ENCODE data around the gene XG.

XG gene

DNA sequence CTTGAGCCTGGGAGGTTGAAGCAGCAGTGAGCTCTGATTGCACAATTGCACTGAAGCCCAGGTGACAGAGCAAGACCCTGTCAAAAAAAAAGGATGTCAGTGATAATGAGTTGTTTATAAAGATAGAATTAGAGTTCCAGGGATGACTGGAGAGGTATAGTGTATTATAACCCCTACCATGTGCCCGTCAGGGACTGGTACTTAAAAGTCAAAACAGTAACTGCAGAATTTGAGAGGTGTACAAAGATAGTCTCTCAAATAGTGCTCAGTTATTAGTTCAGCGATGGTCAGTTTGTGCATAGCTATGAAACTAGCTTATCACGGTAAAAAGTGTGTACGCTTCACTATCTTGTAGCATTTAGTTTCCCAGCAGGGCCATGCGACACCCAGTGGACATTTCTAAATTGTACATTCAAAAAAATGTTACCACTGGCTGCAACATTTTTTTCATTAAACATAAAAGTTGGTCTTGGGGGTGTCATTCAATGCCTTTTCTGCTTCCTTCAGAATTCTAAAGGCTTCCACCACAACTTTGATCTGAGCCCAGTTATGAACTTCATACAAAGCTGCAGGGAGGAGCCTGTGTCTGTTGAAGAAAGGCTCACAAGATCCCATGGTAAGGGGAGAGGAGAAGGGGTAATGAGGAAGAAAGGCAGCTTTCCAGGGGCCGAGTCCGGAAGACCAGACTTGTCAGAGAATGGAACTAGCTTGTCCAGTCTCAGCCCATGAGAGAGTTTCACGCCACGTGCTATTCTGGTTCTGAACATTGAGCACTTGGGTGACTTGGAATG, 67.7 kb downstream of the XG start:
- DNase-seq (ENCODE audit: low spot score): no peak

DNA sequence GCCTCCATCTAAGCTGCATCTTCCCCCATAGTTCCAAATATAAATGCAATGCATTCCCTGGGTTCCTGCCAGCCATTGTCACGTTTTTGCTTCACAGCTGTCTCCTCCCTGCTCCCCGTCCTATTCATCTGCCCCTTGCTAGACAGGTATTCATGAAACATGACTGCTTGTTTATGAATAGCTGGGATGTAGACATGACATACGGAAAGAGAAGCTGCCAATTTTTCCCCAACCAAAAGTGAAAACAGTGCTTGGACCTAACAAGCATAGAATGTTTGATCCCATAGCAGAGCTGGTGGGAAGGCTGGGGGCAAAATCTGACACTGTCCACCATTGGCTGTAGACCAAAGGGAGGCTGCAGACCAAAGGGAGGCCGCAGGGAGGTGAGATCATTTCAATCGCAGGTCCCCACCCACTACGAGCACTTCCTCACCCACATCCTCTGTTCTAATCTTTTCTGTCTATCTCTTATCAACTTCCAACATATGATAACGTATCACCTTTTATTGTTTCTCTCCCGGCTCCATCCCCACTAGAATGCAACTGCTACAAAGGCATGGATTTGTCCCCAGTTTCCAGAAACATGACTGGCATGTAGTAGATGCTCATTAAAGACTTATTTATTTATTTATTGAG, 68.4 kb downstream of the XG start:
- DNase-seq (ENCODE audit: low spot score): no peak

DNA sequence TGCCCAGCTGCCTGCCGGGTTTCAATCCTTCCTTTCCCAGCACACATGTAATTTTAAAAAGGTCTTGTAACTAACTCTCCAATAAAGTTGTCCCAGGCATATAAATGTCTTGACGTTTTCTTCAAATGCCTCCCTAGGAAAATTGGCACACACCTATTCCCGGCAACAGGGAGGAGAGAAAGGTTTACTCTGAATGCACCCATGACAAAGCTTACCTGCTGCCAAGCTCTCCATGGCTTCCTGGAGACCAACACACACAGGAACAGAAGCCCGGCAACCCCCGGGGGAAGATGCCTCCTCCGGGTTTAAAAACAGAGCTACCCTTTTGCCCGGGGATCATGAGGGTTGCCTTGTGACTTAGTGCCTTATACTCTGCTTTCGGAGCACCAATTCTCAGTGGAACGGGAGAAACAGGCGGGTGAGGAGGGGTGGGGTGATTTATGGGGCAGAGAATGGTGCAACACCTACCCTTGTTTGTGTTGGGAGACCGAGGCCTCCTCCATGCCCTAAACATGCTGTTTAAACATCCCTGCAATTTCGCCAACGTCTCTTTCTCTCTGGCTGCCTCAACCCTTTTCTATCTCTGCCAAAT, 72.1 kb downstream of the XG start:
- no peak for DNase-seq (ENCODE audit: low spot score)

DNA sequence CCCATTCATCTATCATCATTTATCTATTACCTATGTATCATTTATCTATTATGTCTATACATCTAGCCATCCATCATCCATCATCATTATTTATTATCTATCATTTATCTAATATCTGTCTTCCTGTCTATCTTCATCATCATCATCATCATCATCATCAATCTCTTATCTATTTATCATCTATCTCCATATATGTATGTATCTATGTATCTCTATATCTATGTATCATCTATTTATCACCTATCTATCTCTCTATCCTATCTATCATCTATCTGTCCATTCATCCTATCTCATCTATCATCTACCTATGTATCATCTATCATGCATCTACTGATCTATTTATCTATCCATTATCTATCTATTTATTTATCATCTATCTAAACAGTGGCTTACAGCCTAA, 73.0 kb downstream of the XG start:
- DNase-seq (ENCODE audit: low spot score): no peak

DNA sequence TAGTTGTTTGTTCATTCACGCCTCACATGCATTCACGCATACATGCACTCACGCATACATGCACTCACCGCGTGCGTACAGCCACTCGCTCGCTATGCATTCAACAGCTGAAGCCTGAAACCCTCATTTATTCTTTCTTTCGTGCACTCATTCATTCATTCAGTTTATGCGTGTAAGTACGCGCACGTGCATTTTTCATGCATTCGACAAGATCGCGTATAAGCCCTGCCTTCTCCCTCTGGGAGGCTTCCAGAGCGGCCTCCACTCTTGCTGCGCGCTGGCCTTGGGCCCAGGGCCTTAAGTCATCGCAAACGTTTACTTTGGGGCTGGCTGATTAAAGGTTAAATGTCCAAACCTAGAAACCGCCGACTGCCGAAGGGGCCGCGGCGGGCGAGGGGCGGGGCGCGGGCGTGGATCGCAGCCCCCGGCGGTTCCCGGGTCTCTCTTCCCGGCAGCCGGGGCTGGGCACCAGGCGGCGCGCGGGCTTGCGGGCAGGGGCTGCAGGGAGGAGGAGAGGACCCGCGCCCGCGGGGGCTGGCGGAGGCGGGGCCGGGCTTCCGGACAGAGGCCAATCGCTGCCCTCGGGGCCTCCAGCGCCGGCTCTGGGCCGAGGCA, 76.6 kb downstream of the XG start, which contains the start of gene GYG2:
TSS of gene GYG2 (plus strand) at position 587 of the 615 bp plus-strand sequence. CDS start 1,259 bp downstream, outside the sequence.
- DNase-seq (ENCODE audit: low spot score): no peak

DNA sequence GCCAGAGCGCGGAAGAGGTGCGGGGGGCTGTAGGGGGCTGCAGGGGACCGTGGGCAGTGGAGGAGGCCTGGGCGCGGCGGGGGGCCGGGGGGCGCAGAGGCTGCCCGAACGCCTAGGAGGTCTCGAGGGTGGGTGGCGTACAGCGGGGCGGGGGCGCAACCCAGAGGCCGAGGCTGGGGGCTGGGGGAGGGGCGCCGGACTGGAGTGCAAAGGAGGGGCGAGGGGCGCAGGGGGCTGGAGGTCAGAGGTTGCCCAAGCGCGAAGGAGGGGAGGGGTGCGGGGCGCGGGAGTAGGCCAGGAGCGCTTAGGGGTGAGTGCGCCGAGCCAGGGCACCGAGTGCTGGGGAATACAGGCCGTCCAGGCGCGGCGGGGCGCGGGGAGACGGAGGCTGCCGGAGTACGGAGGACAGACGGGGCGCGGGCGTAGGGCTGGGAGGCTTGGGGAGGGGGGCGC, 77.1 kb downstream of the XG start:
- DNase-seq (ENCODE audit: low spot score): no peak

DNA sequence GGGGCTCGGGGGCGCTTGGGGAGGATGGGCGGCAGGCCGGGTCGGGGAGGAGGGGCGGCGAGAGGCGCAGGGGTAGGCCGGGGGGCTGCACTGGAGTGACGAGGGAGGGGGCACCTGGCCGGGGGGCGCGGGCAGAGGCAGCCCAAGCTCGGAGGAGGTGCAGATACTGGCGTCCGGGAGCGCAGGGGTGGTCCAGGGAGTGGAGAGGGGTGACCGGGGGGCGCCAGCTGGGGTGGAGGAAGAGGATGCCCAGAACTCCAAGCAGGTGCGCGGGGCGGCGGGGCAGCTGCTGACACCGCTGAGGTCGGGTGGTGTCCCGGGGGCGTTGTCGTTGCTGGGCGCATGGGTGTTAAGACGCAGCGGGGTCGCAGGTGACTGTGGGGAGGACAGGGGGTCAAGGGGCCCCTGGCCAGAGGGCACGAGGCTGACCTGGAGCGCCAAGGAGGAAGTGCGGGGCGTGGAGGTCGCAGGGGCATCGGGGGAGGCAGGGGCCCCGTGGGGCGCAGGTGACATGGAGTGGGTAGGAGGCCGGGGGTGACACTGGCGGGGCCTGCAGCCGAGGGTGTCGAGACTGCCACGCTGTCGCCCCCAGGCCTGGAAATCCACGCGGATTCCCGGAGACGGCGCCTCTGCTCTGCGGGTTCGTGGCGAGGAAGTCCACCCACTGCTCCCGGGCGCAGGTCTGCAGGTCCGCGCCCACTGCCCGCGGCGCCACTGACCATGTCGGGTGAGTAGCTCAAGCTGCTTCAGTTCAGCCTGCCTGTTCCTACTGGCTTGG, 77.8 kb downstream of the XG start:
- no peak for DNase-seq (ENCODE audit: low spot score)

DNA sequence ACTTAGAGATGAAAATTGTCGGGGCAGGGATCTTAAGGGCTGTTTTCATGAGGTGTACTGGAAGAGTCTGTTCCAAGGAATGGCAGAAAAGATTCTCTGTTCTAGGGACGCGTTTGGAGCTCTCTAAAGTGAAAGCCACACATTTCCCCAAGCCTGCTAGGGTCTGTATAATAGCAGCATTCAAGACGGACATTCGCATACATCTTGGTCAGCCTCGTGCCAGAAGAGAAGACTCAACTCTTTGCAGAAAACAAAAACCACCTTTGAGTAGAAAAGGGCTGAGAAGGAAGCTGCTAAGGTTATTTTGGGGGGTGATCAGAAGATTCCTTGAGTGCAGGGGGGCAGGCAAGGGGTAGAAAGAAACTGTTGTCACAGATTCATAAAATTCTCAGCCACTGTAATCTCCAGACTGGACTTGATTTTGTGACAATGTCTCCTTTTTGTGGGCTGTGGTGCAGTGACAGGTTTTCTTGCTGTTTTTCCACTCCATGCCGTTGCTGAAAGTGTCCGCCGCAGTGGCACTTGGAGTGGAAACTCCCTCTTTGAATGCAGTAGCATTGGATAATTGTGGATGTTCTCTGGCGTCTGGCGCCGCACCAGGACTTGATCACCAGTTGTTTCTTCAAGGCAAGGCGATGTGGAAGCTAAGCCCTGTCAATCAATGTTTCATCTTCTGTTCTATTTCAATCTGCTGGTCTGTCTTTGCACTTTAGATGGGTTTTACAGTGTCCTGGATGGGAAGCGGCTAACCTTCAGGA, 79.8 kb downstream of the XG start:
- DNase-seq (ENCODE audit: low spot score): no peak

DNA sequence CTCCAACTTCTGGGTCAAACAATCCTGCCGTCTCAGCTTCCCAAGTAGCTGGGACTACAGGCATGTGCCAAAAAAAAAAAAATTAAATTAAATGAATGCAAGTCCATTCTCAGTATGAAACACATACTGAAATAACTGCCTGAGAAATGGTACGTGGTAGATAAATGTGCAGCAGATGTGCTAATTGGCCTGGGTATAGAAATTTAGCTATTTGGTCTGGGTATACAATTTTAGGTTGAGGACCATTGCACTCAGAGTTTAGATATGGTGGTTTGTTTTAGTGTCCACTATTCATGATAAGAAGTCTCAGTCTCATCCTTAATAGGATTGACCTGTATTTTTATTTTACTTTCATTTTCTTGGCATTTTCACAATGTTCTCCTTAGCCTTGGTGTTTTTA, 86.1 kb downstream of the XG start:
- no peak for DNase-seq (ENCODE audit: low spot score)

DNA sequence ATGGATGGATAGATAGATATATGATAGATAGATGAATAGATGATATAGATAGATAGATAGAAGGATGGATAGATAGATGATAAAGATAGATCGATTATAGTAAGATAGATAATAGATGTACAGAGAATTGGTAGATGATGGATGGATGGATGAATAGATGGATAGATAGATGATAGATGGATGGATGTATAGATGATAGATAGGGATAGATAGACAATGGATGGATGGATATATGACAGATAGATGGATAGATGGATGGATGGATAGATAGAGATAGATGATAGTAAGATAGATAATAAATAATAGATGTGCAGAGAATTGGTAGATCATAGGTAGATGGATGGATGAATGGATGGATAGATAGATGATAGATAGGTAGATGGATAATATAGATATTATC, 89.1 kb downstream of the XG start:
- DNase-seq (ENCODE audit: low spot score): no peak

DNA sequence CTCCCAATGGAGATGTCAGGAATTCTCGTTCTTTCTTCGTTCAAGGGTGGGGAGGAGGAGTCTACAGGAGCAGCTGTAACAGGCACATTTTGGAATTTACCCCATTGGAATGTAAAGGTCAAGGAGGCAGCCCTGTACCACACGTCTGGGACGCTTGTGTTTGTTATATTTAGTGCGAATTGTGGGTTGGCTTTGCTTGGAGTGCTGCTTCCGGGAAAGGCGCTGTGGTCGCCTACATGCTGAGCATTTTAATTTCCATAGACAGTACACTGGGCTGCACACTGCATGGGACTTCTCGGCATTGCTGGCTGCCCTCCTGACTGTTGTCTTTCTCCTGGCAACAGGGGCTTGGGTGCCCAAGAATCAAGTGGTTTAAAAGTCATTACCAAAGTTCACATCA, 89.7 kb downstream of the XG start:
- no peak for DNase-seq (ENCODE audit: low spot score)

DNA sequence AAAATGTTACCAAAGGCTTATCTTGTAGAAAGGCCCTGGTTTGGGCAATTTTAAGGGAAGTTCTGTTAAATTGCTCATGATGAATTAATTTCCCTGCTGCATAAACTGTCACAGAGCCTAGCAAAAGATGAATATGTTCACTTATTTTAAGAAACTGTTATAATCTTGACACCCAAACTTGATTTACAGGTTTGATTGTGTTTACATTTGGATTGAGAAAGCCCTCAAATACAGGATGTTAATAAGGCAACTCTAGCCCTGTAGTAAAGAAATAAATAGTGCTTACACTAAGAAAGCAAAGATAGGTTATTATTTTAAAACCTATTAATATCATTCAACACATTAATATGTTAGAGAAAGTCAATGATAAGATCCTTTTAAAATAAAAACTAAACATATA, 95.2 kb downstream of the XG start:
- no peak for DNase-seq (ENCODE audit: low spot score)

DNA sequence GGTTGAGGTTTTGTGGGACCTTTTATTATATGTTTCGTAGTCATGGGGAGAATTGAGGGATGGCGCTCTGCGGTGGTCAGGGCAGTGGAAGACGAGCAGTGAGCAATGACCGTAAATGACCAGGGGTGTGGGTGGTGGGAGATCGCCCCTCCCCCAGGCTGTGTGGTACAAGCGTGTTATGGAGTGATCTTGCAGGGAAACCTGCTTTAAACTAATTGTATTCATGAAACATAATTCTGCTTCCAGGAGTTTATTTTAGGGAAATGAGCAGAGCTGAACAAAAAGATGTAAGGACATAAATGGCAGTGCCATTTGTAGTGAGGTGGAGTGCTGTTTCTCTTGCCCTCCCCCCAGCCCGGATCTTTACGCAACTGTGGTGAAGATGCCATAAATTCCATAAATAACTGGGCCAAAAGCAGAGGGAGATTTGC, 97.0 kb downstream of the XG start:
- no peak for DNase-seq (ENCODE audit: low spot score)

DNA sequence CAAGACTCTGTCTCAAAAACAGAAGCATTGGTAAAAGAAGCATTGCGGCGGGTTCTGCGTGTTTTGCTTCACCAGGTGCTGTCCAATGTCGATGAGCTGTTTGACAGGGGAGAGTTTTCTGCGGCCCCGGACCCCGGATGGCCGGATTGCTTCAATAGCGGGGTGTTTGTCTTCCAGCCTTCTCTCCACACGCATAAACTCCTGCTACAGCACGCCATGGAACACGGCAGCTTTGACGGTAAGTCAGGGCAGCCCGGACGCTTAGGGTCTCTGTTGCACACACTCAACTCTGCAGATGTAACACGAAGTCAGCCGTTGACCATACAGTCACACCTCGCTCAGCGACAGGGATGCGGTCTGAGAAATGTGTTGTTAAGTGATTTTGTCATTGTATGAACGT, 103.1 kb downstream of the XG start:
- DNase-seq (ENCODE audit: low spot score): no peak

DNA sequence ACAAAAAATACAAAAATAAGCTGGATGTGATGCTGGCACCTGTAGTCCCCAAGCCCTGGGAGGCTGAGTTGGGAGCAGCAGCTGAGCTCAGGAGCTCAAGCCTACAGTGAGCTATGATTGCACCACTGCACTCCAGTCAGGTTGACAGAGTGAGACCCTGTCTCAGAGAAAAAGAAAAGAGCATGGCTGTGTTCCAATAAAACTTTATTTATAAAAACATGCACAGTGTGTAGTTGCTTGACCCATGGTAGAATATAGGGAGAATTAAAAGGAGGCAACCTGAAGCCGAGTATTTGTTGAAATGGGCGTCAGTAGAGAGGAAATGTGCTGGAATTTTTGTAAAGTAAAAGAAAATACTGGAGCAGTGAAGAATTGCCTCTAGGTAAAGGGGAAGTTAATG, 103.9 kb downstream of the XG start:
- no peak for DNase-seq (ENCODE audit: low spot score)

DNA sequence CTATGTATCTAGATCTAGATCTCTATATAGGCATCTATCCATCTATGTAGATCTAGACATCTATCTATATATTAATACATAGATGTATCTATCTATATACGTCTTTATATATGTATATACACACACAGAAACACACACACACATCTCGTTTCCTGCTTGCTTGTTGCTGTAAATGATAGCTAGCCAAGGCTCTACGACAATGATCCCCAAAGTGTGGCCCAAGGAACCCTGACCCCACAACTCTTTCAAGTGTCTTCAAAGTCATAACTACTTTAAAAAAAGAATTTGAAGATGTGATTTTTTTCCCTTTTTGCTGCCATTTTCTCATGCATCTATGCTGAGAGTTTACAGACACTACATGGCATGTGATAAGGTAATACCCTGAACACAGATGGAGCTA, 105.7 kb downstream of the XG start:
- DNase-seq (ENCODE audit: low spot score): no peak

DNA sequence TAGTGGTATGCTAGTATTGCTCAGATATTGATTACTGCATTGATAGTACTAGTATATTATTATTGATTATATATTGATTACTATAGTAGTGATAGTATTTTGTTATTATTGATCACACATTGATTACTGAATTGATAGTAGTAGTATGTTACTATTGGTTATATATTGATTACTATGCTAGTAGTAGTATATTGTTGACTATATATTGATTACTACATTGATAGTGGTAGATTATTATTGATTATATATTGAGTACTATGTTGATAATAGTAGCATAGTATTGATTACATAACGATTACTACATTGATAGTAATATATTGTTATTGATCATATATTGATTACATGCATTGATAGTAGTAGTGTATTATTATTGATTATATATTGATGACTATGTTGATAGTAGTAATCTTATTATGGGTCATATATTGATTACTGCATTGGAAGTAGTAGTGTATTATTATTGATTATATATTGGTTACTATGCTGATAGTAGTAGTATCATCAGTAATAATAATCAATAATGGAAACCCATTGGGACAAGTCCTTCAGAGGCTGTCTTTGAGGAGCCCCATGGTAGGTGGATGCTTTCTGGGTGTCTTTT, 107.5 kb downstream of the XG start:
- DNase-seq (ENCODE audit: low spot score): no peak

DNA sequence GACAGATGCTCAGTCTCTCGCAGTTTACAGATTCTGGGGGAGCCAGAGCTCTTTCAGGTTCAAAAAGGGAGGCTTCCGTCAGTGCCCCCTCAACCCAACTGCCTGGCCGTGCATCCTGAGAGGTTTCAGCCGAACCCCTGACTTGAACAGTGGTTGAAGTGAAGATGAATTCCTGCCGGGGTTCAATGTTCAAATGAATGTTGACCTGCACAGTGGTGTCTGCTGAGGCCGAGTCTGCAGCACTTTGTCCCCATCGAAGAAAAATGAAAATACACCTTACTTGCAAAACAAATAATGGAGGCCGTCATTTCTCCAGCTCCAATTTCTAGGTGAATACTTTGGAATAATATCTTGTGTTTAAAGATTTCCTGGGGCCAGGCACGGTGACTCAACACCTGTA, 110.6 kb downstream of the XG start:
- DNase-seq (ENCODE audit: low spot score): no peak

DNA sequence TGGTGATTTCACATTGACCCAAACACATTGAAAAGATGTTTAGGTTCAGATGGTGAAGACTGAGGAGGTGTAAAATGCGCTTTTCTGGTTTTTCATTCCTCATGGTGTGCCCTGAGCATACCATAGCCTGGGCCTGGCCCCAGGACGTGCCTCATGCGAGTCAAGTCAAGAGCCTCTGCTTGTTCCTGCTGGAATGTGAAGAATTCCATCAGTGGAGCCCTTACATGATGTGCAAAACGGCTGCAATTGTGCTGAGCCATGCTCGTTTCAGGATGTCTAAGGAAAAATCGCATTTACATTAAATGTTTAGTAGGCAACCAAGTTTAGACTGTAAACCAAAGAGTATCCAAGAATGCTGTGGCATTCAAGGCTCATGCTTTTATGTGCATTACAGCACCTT, 111.8 kb downstream of the XG start:
- no peak for DNase-seq (ENCODE audit: low spot score)
